Measurements from ENCODE around the gene PRDX2.

- no peak for TF ChIP-seq POLR2A (IDR thresholded peaks at IDR 0.05; ENCODE audit: low read depth, low read length)
- TF ChIP-seq POLR2AphosphoS5 (IDR thresholded peaks at IDR 0.05; ENCODE audit: insufficient read depth, low read depth, low read length), result no peak
- peak; percentile 98 to 99 for TF ChIP-seq CTCF (IDR thresholded peaks at IDR 0.05; ENCODE audit: extremely low read depth in 1 of 2, insufficient read depth in 1 of 2, low read depth in 1 of 2, low read length in 2 of 2)
Measured at GRCh38 chr19:12757544-12758274, 43.9 kb downstream of the PRDX2 start.

Data from endothelial cell of umbilical vein (primary cell).